Suppressor macrophage treated with lipopolysaccharide for 1 hour (primary cell): ENCODE data around the gene DDIT4.
"Not testable (repeated sequence)": the region's sequence is repeated elsewhere in the genome, so short reads cannot be mapped to it uniquely, and the experiment has no call there.

Experiments
- DNase-seq, 3 donors: peaks; one replicate each; pipeline ENCODE4 v3.0.0-alpha.2; 2020 to 2022

The DDIT4 gene

DNA sequence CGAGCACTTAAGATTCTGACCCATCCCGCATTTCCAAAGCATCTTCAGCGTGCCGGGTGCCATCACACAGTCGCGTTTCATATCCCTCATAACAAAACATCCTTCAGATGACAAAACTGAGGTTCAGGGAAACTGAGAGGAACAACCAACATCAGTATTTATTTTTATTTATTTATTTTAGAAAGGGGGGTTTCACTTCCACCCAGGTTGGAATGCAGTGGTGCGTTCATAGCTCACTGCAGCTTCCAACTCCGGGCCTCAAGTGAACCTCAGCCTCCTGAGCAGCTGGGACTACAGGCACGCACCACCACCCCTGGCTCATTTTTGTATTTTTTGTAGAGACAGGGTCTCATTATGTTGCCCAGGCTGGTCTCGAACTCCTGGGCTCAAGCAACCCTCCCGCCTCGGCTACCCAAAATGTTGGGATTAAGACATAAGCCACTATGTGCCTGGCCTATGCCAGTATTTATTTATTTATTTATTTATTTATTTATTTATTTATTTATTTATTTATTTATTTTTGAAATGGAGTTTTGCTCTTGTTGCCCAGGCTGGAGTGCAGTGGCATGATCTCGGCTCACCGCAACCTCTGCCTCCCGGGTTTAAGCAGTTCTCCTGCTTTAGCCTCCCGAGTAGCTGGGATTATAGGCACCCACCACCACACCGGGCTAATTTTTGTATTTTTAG lies 24.4 kb upstream of the DDIT4 start:
- DNase-seq = not testable (repeated sequence)

DNA sequence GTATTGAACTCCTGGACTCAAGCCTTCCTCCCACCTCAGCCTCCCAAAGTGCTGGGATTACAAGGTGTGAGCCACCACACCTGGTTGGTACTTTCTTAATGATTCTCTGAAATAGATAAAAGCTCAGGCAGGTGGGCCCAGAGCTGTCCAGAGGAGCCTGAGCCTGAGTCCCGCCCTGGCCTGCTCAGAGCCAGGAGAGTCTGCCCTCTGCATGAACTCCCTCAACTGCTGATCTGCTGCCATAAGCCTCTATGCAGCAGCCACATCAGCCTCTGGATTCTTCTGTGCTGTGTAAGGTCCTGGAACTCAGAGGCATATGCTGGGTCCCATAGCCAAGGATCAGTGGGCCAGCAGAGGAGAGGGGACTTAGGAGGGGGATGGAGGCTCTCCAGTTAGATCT lies 23.1 kb upstream of the DDIT4 start:
- DNase-seq = no peak

DNA sequence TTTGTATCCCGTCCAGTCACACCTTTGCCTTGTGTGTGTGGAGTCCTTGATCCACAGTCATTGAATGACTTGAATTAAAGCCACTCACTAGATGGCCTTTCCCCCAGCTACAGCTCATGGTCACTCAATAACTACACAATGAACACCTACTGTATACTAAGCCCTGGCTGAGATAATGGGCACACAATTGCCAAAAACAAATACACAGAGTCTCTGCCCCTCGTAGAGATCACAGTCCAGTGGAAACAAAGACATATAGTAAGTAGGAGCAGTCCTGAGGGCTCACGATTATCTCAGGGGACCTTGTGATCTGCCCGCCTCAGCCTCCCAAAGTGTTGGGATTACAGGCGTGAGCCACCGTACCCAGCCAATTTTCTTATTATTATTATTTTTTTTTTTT lies 22.1 kb upstream of the DDIT4 start:
- DNase-seq = no peak

DNA sequence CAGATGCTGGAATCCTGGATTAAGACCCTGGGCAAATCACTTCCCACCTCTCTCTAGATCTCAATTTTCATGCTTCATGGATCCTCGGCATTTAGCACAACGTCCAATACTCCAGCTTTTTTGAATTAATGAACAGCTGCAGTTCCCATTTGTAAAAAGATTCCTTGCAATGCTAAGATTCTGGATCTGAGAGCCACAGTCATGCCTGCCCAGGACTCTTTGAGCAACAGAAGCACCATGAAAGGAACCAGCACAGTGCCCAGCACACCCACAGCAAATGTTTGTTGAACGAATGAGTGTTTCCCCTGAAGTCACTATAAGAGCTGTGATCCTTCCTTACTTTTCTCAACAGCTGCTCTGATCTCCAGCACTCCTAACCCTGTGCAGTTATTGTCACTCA lies 20.8 kb upstream of the DDIT4 start:
- DNase-seq = no peak

DNA sequence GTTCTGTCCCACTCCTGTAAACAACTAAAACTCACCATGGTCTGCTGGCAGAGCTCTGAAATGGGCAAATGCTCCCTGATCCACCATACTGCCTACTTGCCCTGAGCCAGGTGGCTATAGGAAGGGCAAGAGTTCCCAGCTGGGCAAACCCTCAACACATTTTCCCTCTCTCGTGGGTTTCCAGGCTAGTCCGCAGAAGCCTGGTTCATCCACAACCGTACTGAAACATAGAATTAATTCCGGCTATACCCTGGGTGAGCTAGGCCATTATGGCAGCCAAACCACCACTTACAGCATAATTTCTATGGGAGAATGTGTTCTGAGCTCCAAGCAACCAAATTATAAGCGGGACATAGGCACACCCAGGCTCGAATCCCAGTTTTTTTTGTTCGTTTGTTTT lies 20.1 kb upstream of the DDIT4 start:
- no peak for DNase-seq

DNA sequence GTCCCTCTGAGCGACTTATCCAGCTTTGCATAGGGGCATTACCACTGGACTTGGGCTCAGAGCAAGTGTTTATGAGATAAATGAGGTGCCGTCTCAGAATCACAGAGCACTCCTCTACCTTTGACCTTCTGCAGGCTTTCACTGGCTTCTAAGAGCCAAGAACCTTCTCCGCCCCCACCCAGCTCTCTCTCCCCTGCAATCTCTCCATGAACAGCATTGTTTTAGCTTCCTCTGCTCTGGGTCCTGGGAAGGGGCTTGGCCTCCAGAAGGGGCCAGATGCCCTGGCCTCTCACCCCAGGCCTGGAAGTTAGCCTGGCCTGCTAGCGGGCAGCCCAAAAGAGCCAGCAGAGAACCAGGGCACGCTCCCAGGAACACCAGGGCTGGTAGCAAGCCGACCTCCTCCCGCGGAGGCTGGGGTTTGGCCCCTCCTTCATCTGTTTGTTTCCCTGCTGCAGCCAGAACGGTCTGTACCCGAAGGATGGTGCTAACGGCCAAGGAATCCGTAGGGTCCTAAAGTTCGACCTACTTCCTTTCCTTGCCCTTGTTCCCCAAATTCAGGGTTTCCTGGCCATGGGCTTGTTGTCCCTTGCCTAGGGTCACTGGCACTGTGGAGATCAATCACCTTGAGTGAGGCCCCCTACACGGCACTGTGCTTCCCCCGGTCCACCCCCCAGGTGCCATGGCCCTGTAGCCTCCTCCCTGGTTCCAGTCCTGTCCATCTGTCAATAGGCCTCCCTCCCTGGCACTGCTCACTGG lies 18.7 kb upstream of the DDIT4 start:
- peak; percentile 65 to 72 (median 70) for DNase-seq

DNA sequence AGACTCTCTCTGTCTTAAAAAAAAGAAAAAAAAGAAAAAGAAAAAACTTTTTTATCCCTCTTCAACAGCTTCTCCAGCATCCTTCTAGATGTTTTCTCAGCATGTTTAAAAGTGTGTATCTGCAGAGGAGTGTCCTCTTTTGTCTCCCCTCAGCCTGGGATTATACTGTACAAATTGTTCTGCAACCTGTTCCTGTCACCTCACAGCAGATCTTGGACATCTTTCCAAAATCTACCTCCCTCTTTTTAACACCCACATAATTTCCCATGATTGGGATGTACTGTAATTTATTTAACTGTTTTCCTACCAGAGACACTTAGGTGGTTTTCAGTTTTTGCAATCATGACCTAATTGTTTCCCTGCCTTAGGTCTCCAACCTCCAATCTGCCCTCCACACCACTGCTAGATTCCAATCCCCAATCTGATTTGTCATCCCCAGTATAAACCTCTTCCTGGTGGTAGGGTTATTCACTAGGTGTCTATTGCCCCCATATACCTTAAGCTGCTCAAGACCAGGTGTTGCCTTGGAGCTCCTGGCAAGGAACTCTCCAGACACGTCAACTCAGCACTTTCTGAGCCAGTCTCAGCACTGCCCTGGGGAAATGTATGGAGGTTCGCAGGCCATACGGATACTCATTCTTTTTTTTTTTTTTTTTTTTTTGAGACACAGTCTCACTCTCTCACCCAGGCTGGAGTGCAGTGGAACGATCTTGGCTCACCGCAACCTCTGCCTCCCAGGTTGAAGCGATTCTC lies 17.6 kb upstream of the DDIT4 start:
- peak in 1 of 3 donors; percentile 52 for DNase-seq

DNA sequence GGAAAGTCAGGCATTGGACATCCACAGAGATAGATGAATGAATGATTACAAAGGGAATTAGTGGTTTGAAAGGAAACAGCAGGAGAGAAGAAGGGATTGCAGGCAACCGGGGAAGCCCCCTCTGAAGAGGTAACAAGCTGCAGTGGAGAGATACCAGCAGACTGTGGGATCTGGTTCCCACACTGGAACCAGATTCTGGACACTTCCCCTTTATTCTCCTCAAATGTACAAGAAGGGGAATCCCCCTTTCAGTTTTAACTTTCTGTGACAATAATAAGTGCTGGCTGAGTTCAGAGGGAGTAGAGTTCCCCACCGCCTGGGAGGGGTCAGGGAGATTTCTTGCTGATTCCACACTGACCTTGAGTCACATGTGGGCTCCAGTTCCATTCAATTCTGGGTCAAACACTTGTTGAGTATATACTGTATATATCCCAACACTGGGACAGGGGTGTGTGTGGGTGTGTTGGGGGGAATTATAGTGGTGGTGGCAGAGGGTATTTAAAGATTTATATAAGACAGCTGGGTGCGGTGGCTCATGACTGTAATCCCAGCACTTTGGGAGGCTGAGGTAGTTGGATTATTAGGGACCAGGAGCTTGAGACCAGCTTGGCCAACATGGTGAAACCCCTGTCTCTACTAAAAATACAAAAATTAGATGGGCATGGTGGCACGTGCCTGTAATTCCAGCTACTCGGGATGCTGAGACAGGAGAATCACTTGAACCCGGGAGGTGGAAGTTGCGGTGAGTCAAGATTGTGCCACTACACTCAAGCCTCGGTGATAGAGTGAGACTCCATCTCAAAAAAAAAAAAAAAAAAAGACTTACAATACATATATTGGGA lies 16.5 kb upstream of the DDIT4 start:
- peak; percentile 92 to 99 (median 97) for DNase-seq

DNA sequence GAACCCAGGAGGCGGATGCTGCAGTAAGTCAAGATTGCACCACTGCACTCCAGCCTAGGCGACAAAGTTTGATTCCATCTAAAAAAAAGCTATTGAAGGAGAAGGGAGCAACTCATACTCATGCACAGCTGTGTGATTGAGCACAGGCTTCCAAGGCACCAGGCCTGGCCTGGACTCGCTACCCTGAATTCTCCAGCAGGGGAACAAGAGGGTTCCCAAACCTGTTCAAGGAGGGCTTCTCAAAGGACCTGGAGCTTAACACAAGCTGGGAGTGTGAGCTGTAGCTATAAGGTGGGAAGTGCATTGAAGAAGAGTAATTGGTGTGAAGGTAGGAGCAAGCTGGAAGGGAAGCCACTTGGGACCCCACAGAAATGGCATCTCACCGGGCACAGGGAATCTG lies 15.1 kb upstream of the DDIT4 start:
- DNase-seq = no peak

DNA sequence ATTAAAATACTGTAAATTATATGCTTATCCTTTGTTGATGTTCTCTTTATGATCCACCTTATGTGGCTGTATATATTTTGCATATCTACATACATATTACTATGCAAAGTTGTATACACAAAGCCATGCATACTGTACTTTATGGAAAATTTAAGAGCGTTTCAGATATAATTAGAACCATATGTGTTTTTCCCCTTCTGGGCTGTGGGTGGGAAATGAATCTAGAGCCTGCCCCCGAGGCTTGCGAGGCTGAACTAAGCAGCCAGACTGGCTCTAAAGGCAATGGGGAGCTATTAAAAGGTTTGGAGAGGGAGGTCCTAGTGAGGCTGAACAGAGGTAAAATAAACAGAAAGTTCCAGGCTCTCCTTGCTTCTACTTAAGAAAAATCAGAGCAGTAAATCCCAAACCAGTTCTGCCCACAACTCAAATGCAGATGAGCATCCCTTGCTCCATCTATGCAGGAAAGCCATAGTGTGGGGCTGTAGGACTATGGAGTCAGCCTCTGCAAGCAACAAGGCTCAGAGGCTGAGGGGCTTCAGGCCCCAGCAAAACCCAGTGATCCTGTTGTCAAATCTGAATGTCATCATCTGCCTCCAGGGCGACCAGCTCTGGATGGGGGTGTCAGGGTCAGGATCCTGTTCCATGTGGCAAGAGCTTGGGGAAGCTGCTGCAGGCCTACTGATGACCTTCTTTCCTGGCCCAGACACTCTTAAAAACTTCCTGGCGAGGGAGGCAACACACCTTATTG lies 14.1 kb upstream of the DDIT4 start:
- peak; percentile 36 to 49 (median 48) for DNase-seq

DNA sequence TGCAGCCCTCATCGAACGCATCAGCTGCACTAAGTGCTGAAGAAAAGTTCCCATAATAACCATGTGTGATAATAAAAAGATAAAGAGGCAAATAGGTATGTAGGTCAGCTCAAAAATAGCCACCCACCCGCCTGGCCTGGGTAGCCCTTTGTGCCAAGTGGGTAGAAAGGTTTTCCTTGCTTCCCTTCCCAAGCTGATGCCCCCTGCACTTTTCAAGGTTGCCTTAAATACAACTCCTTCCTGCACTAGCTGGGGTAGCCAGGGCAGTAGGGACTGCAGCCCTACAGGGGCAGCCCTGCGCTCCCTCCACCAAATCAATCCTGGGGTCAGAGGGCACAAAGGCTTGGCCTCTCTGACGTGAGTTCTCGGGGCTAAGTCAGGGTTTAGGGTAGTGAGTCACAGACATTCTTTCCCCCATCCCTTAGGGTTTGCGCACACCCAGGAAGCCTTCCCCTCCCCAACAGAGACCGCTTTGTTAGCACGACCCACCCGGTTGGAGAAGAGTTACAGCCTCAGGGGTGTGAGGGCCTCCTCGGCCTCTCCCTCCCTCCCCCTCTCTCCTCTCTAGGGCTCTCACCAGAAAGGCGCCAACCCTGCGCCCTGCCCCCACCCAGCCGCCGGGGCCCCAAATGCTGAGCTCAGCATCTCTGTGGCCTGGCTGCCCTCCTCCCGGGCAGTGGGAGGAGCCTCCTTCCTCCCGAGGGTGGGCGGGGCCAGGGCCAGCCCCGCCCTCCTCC lies 13.3 kb upstream of the DDIT4 start:
- DNase-seq = peak; percentile 59 to 81 (median 75)

DNA sequence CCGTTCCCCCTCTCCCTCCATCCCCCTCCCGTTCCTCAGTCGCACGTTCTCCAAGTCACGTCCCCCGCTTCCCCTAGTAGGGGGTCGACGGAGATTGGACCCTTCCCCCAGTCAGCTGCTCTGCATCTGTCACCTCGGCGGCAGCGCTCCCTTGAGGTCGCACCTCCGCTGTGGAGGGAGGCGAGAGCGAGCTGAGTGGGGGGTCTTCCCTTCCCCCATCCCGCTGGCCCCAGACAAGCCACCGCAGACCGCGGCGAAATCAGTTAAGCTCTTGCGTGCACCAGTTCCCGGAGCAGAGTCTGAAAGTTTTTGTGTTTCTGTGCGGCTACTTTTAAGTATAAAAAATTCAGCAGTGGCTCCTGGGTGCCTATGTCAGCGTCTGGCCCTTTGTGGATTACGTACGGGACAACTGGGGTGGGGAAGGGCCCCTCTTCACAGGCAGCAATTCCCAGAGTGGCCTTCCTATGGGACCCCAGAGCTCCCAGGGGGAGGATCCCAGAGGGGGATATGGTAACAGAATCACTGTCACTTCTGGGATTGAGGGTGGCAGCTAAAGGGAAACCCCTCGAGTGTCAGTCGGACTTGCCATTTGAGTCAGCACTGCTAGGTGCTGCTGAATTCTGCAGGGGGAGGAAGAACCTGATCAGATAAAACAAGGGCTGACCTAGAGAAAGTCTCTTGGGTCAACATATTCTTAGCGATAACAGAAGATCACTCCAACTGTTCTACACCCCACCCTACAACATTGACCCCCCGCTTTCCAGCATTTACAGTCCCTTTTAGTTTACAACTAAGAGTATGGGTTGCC lies 12.5 kb upstream of the DDIT4 start:
- peak; percentile 73 to 91 (median 74) for DNase-seq

DNA sequence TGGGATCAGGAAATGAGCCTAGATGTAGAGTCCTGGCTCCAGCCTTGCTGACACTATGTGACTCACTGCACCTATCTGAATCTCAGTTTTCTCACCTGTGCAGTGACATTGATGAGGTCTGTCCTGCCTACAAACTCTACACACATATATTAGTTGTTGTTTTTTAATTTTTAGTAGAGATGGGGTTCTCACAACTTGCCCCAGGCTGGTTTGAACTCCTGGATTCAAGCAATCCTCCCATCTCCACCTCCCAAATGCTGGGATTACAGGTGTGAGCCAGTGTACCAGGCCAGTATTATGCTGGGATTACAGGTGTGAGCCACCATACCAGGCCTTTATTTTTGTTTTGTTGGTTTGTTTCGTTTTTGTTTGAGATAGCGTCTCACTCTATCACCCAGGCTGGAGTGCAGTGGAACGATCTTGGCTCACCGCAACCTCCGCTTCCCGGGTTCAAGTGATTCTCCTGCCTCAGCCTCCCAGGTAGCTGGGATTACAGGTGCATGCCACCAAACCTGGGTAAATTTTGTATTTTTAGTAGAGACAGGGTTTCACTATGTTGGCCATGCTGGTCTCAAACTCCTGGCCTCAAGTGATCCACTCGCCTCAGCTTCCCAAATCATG lies 11.8 kb upstream of the DDIT4 start:
- DNase-seq = no peak

DNA sequence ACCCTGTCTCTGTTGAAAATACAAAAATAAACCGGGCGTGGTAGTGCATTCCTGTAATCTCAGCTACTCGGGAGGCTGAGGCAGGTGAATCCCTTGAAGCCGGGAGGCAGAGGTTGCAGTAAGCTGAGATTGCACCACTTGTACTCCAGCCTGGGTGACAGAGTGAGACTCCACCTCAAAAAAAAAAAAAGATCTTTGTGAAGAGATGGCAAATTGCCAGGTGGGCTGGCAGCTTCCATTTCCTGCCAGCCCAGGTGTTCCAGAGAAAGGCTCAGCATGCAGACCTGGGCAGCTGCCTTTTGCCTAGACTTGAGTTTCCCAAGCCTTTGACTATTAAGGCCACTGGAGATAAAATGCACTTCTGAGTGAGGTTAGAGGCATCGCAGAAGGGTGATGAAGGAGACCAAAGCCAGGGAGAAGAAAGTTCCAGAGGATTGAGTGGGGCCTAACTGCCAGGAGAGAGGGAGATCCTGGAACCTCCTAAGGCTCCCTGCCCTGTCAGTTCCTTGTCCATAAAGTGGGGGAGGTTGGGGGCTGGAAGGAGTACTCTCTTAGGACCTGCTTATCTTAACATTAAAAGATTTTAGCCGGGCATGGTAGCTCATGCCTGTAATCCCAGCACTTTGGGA lies 10.0 kb upstream of the DDIT4 start:
- no peak for DNase-seq

DNA sequence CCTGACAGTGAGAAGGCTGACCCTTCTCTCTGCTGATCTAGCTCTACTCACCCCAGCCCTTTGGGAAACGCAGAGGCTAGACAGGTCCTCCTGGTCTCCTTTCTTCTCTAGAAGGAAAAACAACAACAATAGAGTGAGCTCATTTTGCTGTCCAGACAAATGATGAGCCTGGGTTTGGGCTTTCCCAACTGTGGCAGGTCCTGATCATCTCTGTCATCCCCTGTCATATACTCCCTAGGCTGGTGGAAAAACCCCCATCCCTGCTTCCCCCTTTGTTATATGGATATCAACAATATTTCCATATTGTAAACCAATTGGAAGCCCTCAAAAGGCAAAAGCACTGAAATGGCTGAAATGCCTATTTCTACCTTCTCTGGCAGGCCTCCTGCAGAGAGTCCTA lies 9.2 kb upstream of the DDIT4 start:
- DNase-seq = peak; percentile 87 to 91 (median 88)

DNA sequence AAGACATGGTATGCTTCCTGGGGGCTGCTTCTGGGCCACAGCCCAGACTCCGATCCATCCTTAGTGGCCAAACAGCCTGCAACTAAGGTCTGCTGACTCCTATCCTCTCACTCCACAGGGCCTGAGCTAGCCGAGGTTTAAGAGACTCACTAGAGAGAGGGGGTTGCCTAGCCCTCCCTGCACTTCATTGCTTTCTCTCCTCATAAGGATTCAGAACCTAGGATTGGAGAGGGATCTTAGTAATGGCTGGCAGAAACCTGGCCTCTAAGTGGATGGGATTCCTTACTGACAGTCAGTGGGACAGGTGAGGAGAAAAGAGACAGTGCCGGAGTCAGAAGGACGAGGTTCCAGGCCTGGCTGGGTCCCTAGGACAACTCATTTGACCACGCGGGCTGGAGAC lies 8.2 kb upstream of the DDIT4 start:
- DNase-seq = no peak

DNA sequence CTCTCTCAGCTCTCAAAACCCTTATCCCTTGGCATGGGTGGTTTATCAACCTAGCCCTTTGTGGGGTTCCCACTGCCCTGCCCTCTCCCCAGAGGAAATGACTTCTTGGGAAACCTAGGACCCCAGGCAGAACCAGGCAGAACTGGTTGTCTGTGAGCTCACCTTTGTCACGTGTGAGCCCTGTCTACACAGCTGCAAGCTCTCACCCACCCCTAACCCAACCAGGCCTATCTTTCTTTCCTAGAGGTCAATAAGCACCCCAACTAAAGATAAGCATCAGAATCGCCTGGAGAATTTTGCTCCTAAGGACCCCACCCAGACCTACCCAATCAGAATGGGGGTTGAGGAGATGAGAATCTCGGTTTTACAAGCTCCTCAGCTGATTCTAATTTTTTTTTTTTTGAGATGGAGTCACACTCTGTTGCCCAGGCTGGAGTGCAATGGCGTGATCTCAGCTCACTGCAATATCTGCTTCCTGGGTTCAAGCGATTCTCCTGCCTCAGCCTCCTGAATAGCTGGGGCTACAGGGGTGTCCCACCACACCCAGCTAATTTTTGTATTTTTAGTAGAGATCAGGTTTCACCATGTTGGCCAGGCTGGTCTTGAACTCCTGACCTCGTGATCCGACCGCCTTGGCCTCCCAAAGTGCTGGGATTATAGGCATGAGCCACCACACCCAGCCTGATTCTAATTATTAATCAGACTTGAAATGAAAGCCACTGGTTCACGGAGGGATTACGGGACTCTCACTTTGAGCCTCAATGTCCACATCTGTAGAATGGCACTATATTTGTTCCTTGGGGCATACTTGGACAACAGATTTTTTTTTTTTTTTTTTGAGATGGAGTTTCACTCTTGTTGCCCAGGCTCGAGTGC lies 7.5 kb upstream of the DDIT4 start:
- DNase-seq = no peak

DNA sequence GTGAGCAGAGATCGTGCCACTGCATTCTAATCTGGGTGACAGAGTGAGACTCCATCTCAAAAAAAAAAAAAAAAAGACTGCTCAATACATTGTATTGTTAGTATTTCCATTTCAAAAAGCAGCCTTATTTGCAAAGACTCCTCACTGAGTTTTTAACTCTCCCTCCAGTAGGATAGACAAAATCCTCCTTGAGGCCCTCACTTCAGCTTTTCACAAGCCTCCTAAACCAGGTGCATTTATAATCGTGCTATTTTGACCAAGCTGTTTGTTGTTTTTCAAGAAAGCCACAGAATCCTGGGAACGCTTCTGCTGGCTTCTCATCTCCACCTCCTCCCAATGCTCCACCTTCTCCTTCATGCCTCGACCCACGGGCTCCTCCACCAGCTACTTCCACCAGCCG lies 6.3 kb upstream of the DDIT4 start:
- no peak for DNase-seq
